ENCODE results near the gene UNC93B1.

Gene UNC93B1

DNA sequence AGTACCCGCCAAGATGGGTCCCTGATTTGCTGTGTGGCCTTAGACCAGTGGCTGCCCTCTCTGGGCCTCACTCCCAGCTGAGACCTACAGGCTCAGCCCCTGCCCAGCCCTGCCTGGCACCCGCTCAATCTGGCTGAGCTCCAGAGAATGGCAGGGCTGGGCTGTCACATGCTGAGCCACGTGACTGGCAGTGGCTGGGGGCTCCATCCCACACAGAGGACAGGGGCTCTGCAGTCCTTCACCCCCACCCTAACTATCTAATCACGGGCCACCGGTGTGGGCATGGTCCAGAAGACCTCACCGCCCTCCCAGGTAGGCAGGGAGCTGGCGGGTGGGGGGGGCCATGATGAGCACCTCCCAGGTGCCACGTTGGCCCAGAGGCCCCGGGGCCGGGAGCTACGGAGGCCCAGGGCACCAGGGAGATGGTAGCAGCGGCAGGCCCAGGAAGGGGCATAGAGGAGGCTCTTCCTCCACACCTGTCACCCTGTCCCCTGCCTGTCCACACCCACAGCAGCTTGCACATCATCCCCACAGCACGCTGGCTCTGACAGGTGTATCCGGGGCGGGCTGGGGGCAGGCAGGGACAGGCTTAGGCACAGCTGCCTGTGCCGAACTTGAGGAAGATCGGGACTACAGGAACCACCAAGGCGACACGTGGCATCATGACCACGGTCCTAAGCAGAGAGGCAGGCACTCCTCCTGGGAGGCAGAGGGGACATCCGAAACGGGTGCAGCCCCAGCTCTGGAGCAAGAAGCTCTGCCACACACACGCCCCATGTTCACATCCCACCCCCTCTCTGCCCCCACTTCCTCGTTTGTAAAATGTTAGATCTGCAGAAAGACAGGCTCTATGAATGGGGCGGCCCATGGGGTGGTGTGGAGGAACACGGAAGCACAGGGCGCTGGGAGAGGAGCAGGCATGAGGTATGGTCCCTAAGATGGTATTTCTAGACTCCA lies 4.8 kb upstream of the UNC93B1 start:
- Histone ChIP-seq H3K4me3 (ENCODE audit: insufficient read depth, low read depth, low read length) (no peak overlapping the region), H3K27me3 (ENCODE audit: control insufficient read depth, insufficient read depth, low read length, poor library complexity, severe bottlenecking) (peaks cover 10% of the 10 kb centered on the region), H3K27ac (ENCODE audit: insufficient read depth, low read depth, low read length, poor library complexity, severe bottlenecking) (no peak overlapping the region), H3K9me3 (ENCODE audit: control insufficient read depth, low read length) (no peaks in the 10 kb centered on the region), H3K36me3 (ENCODE audit: control insufficient read depth, insufficient read depth, low read length) (no peaks in the 10 kb centered on the region), H3K4me1 (ENCODE audit: control insufficient read depth, insufficient read depth, low read length) (peaks cover 25% of the 10 kb centered on the region)
- WGBS, 2 experiments: 88 to 90% methylated on average over 26 to 27 of the region's 27 CpGs

DNA sequence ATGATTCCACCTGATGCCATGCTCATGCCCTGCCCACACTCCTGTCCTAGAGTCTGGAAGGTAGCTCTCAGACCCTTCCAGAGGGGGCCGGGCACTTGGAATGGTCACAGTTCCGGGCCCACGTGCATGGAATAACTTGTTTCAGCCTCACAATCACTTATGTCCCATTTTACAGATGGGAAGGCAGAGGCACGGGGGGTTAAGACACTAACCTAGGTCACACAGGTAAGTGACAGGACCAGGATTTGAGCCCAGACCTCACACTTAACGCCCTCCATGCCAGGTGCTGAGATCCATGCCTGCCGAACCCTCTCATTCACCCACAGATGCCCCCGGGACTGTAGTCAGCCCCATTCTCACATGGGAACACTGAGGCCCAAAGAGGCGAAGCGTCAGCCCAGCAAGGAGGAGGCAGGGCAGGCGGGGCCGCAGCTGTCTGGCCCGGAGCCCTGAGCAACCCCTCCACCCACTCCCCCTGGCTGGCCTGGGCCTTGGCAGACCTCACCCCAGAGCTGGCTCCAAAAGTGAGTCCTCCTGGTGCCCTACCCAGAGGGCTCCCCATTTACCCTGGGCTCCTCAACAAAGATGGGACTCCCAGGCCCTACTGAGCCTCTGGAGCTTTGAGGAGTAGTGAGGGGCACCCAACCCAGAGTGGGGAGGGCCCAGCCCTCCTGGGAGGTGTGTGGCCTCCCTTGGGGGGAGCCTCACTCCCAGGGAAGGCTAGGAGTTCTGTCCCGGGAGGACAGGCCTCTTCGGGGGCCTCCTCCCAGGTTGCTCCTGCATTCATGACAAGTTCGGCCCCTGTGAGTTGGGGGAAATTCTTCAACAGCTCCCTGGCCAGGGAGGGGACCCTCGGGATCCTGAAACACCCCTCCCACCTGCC lies 3.8 kb upstream of the UNC93B1 start:
- 89 to 94% methylated on average over 16 of the region's 16 CpGs for WGBS, 2 experiments
- H3K27ac ChIP-seq (ENCODE audit: insufficient read depth, low read depth, low read length, poor library complexity, severe bottlenecking): no peak overlapping the region

DNA sequence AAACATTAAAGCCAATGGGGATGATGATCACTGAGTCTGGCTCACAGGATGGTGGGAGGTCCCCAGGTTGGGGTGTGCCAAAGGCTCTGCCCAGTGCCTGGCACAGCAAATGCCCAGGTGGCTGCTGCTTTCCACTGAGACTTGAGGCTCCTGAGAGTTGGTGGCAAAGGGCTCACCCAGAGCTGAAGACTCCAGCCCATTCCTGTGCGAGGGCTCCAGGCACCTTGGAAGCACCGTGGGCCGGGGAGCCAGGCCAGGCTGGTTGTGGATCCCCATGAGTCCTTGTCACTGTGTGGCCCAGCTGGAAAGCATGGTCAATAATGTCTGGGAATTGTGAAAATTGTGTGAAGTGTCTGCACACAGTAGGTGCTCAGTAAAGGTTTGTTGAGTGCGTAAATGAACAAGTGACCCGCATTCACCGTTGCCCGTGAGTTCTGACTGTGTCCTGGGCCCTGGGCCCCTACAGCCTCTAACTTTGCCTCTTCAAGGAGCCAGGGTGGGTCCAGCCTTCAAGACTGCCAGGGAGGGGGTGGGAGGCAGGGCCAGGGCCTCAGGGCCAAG lies 2.8 kb upstream of the UNC93B1 start:
- Histone ChIP-seq H3K27ac (ENCODE audit: insufficient read depth, low read depth, low read length, poor library complexity, severe bottlenecking) (no peak overlapping the region), H3K36me3 (ENCODE audit: control insufficient read depth, insufficient read depth, low read length) (no peaks in the 10 kb centered on the region), H3K9me3 (ENCODE audit: control insufficient read depth, low read length) (no peaks in the 10 kb centered on the region), H3K4me1 (ENCODE audit: control insufficient read depth, insufficient read depth, low read length) (peaks cover 16% of the 10 kb centered on the region), H3K4me3 (ENCODE audit: insufficient read depth, low read depth, low read length) (no peak overlapping the region), H3K27me3 (ENCODE audit: control insufficient read depth, insufficient read depth, low read length, poor library complexity, severe bottlenecking) (peaks cover 21% of the 10 kb centered on the region)
- 94 to 95% methylated on average over 7 of the region's 7 CpGs for WGBS, 2 experiments

More for the DNA sequence above, 3.8 kb upstream of the UNC93B1 start:
- Histone ChIP-seq H3K4me1 (ENCODE audit: control insufficient read depth, insufficient read depth, low read length) (peaks cover 24% of the 10 kb centered on the region), H3K9me3 (ENCODE audit: control insufficient read depth, low read length) (no peaks in the 10 kb centered on the region), H3K36me3 (ENCODE audit: control insufficient read depth, insufficient read depth, low read length) (no peaks in the 10 kb centered on the region), H3K4me3 (ENCODE audit: insufficient read depth, low read depth, low read length) (no peak overlapping the region), H3K27me3 (ENCODE audit: control insufficient read depth, insufficient read depth, low read length, poor library complexity, severe bottlenecking) (peaks cover 18% of the 10 kb centered on the region)

DNA sequence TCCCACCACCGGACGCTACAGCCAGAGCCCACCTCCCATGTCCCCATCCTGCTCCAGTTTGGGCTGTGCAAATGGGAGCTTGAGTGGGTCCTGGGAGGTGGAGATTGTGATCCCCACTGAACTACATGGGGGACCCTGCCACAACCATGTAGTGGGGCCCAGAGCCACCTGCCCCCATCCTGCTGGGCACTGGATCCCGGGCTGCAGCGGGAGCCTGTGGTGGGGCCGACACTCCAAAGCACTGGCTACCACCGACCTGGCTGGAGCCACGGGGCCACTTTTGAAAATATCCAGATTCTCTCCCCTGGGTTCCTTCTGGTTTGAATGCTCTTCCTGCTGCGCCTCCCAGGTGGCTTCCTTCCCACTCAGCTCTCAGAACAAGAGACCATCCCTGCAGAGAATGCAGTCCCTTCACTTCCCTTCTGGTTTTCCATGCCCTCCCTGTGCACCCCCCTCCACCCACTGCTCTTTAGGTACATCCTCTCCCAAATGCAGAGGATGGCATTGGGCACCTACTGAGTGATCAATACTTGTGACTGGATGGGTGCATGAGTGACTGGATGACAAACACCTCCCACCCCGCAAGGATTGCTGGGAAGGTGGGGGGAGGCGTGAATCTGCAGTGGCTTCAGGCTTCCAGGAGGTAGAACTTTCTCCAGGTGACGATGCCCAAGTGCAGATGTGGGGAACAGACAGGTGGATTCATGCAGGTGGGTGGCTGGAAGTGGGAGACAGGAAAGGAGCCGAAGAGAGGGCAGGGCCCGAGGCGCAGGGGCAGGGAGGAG lies 846 bp upstream of the UNC93B1 start:
- Histone ChIP-seq H3K4me1 (ENCODE audit: control insufficient read depth, insufficient read depth, low read length) (no peaks in the 10 kb centered on the region), H3K4me3 (ENCODE audit: insufficient read depth, low read depth, low read length) (no peak overlapping the region), H3K27ac (ENCODE audit: insufficient read depth, low read depth, low read length, poor library complexity, severe bottlenecking) (no peak overlapping the region), H3K36me3 (ENCODE audit: control insufficient read depth, insufficient read depth, low read length) (no peaks in the 10 kb centered on the region), H3K27me3 (ENCODE audit: control insufficient read depth, insufficient read depth, low read length, poor library complexity, severe bottlenecking) (peaks cover 21% of the 10 kb centered on the region), H3K9me3 (ENCODE audit: control insufficient read depth, low read length) (no peaks in the 10 kb centered on the region)
- 84 to 87% methylated on average over 14 of the region's 14 CpGs for WGBS, 2 experiments

DNA sequence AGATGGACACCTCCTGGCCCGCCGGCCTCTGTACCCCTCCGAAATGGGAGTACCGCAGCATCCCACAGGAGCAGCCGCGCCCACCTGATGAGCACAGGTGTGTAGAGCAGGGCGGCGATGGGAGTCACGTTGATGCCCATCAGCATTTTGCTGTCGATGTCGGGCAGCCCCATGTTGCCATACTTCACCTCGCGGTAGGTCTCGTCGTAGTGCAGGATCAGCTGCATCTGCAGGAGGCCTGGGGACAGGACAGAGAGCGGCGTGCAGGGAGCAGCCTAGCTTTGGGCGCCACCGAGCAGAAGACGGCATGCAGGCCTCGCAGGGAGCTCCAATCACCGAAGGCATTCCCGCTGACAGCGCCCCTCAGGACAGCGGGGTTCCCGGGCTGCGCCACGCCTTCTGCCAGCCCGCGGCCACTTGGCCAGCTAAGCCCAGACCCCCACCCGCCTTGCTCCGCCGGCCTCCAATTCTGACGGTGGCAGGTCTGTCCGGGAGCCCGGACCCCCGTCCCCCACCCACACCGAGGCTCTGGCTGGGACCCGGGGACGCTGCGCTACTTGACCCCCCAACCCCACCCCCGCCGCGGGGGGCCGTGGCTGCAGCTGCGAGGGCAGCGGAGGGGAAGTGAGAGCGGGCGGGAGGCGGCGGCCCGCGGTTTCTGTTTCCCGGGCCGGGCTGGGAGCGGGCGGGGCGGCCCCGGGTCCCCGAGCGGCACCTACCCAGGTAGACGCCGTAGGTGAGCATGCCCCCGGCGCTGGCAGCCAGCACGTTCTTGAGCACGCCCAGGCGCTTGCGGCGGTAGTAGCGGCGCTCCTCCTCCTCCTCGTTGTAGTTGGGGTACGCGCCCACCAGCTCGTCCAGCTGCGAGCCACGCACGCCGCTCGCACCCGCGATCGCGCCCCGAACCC lies 705 bp downstream of the UNC93B1 start:
- Histone ChIP-seq H3K4me3 (ENCODE audit: insufficient read depth, low read depth, low read length) (peak overlapping the region; percentile 41), H3K9me3 (ENCODE audit: control insufficient read depth, low read length) (no peaks in the 10 kb centered on the region), H3K27ac (ENCODE audit: insufficient read depth, low read depth, low read length, poor library complexity, severe bottlenecking) (no peak overlapping the region), H3K27me3 (ENCODE audit: control insufficient read depth, insufficient read depth, low read length, poor library complexity, severe bottlenecking) (peaks cover 21% of the 10 kb centered on the region), H3K36me3 (ENCODE audit: control insufficient read depth, insufficient read depth, low read length) (no peaks in the 10 kb centered on the region), H3K4me1 (ENCODE audit: control insufficient read depth, insufficient read depth, low read length) (no peaks in the 10 kb centered on the region)
- WGBS, 2 experiments: 10 to 11% methylated on average over 86 of the region's 86 CpGs

DNA sequence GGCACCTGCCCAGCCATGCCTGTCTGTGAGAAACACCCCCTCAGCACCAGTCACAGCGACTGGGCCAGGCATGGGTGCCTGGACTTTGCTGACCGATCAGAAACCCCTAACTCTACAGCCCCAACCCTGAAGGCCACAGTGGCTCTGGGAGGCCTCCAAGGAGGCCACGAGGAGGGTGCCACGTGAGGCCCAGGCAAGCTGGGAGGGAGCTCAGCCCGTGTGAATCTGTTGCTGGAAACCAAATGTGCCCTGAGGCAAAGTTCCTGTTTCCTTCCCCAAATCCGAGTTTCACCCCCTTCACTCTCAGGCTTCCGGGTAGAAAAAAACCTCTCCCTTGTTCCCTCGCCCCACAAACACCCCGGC lies 1.3 kb downstream of the UNC93B1 start:
- Histone ChIP-seq H3K36me3 (ENCODE audit: control insufficient read depth, insufficient read depth, low read length) (no peaks in the 10 kb centered on the region), H3K4me3 (ENCODE audit: insufficient read depth, low read depth, low read length) (no peak overlapping the region), H3K4me1 (ENCODE audit: control insufficient read depth, insufficient read depth, low read length) (no peaks in the 10 kb centered on the region), H3K27ac (ENCODE audit: insufficient read depth, low read depth, low read length, poor library complexity, severe bottlenecking) (no peak overlapping the region), H3K9me3 (ENCODE audit: control insufficient read depth, low read length) (no peaks in the 10 kb centered on the region), H3K27me3 (ENCODE audit: control insufficient read depth, insufficient read depth, low read length, poor library complexity, severe bottlenecking) (peaks cover 21% of the 10 kb centered on the region)
- 85 to 86% methylated on average over 9 of the region's 9 CpGs for WGBS, 2 experiments

DNA sequence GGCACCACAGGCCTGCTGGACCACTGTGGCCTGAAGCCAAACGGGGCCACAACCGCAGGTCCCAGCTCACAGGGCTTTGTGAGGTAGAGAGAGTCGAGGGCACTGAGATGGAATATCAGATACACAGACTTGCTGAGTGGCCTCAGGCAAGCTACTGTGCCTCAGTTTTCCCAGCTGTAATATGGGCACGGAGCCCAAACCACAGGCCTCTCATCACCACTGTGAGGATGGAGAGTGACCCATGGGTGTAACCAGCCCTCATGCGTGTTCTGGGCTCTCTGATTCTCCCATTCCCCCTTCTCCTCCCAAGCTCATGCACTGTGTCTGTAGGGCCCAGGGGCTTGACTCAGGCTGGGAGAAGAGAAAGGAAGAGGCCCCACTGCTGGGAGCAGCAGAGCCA lies 4.2 kb downstream of the UNC93B1 start:
- Histone ChIP-seq H3K4me3 (ENCODE audit: insufficient read depth, low read depth, low read length) (no peak overlapping the region), H3K9me3 (ENCODE audit: control insufficient read depth, low read length) (no peaks in the 10 kb centered on the region), H3K4me1 (ENCODE audit: control insufficient read depth, insufficient read depth, low read length) (no peaks in the 10 kb centered on the region), H3K27me3 (ENCODE audit: control insufficient read depth, insufficient read depth, low read length, poor library complexity, severe bottlenecking) (peaks cover 21% of the 10 kb centered on the region), H3K36me3 (ENCODE audit: control insufficient read depth, insufficient read depth, low read length) (no peaks in the 10 kb centered on the region), H3K27ac (ENCODE audit: insufficient read depth, low read depth, low read length, poor library complexity, severe bottlenecking) (no peak overlapping the region)
- 94 to 97% methylated on average over 5 of the region's 5 CpGs for WGBS, 2 experiments

DNA sequence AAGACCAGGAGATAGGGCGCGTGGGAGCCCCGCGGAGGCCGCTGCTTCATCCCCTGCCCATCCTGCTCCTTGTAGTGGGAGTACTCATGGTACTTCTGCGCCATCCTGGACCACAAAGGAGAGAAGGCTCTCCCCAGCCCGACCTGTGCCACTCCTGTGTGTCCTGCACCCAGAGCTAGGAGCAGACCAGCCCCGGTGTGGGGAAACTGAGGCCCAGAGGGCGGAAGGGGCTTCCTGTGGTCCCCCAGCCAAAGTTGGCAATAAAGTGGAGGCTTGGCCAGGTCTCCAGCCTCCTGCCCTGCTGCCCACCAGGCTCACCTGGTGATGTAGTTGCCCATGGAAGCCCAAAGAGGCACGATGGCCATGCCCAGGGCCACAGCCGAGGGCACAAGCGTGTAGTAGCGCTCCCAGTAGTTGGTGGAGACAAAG lies 4.7 kb downstream of the UNC93B1 start:
- Histone ChIP-seq H3K4me3 (ENCODE audit: insufficient read depth, low read depth, low read length) (no peak overlapping the region), H3K27me3 (ENCODE audit: control insufficient read depth, insufficient read depth, low read length, poor library complexity, severe bottlenecking) (peaks cover 16% of the 10 kb centered on the region), H3K4me1 (ENCODE audit: control insufficient read depth, insufficient read depth, low read length) (no peaks in the 10 kb centered on the region), H3K36me3 (ENCODE audit: control insufficient read depth, insufficient read depth, low read length) (no peaks in the 10 kb centered on the region), H3K9me3 (ENCODE audit: control insufficient read depth, low read length) (no peaks in the 10 kb centered on the region), H3K27ac (ENCODE audit: insufficient read depth, low read depth, low read length, poor library complexity, severe bottlenecking) (no peak overlapping the region)
- 95% methylated on average over 13 of the region's 13 CpGs for WGBS, 2 experiments
